BLaER1 (cell line): ENCODE measurements around the gene DCXR.
A peak's percentile ranks its signal among the peaks of the same experiment; 100 is the strongest.

ENCODE experiments used
- H3K27ac ChIP-seq: shearing (Covaris generic); formaldehyde crosslinking; 2 replicates; pipeline ENCODE4 v1.8.1; 2022
- H3K27me3 ChIP-seq: shearing (Covaris generic); formaldehyde crosslinking; 2 replicates; pipeline ENCODE4 v1.8.1; 2022
- H3K36me3 ChIP-seq: shearing (Covaris generic); formaldehyde crosslinking; 2 replicates; pipeline ENCODE4 v1.8.1; 2022
- H3K4me1 ChIP-seq: shearing (Covaris generic); formaldehyde crosslinking; 2 replicates; pipeline ENCODE4 v1.8.1; 2022
- H3K4me2 ChIP-seq: shearing (Covaris generic); formaldehyde crosslinking; 2 replicates; pipeline ENCODE4 v1.8.1; 2022
- H3K4me3 ChIP-seq: shearing (Covaris generic); formaldehyde crosslinking; 2 replicates; pipeline ENCODE4 v1.8.1; 2022
- H3K9ac ChIP-seq: shearing (Covaris generic); formaldehyde crosslinking; 2 replicates; pipeline ENCODE4 v1.8.1; 2022
- H3K9me3 ChIP-seq: shearing (Covaris generic); formaldehyde crosslinking; 2 replicates; pipeline ENCODE4 v1.8.1; 2022
- H4K20me1 ChIP-seq: shearing (Covaris generic); formaldehyde crosslinking; 2 replicates; pipeline ENCODE4 v1.8.1; 2022
- Cebpa-rat ChIP-seq: shearing (Covaris generic); IDR thresholded peaks from 2 replicates; pipeline ENCODE4 v1.8.1; 2022

DCXR gene

GRCh38 chr17:81999976-82000802 lies 37.3 kb downstream of the DCXR start:
- H3K27ac ChIP-seq, result peak overlapping the region; percentile 32; the same call in 1 of the 2 replicates
- peaks cover 13% of the 10 kb centered on the region; the same call in 1 of the 2 replicates for H3K27me3 ChIP-seq
- peaks cover 75% of the 10 kb centered on the region for H4K20me1 ChIP-seq
- peaks cover 72% of the 10 kb centered on the region for H3K4me1 ChIP-seq
- no peak for TF ChIP-seq Cebpa-rat
- H3K9ac ChIP-seq, result 0 out of 2 replicates have a peak overlapping the region, but pooled peaks have one; percentile 1
- peak overlapping the region; percentile 95 for H3K4me2 ChIP-seq
- H3K4me3 ChIP-seq, result peak overlapping the region; percentile 53; the same call in 1 of the 2 replicates
- no peaks in the 10 kb centered on the region for H3K9me3 ChIP-seq
- H3K36me3 ChIP-seq, result 0 out of 2 replicates have a peak, but pooled peaks cover 6% of the 10 kb centered on the region

GRCh38 chr17:81999587-81999975 lies 37.9 kb downstream of the DCXR start:
- H3K9ac ChIP-seq, result no peak overlapping the region
- H3K36me3 ChIP-seq, result 0 out of 2 replicates have a peak, but pooled peaks cover 6% of the 10 kb centered on the region
- no peak overlapping the region for H3K27ac ChIP-seq
- peaks cover 66% of the 10 kb centered on the region for H3K4me1 ChIP-seq
- H3K27me3 ChIP-seq, result peaks cover 12% of the 10 kb centered on the region; the same call in 1 of the 2 replicates
- no peaks in the 10 kb centered on the region for H3K9me3 ChIP-seq
- no peak overlapping the region for H3K4me3 ChIP-seq
- TF ChIP-seq Cebpa-rat, result no peak
- peak overlapping the region; percentile 95 for H3K4me2 ChIP-seq
- H4K20me1 ChIP-seq, result peaks cover 74% of the 10 kb centered on the region

- Histone ChIP-seq H3K4me3 (no peak overlapping the region), H3K9ac (0 out of 2 replicates have a peak overlapping the region, but pooled peaks have one; percentile 24), H3K27ac (no peak overlapping the region), H3K4me2 (peak overlapping the region; percentile 95), H3K27me3 (peaks cover 14% of the 10 kb centered on the region; the same call in 1 of the 2 replicates), H3K9me3 (no peaks in the 10 kb centered on the region), H3K4me1 (peaks cover 64% of the 10 kb centered on the region), H3K36me3 (0 out of 2 replicates have a peak, but pooled peaks cover 6% of the 10 kb centered on the region), H4K20me1 (peaks cover 74% of the 10 kb centered on the region)
- TF ChIP-seq Cebpa-rat, result no peak
Measured at GRCh38 chr17:81998691-81999438, 38.6 kb downstream of the DCXR start.

DNA sequence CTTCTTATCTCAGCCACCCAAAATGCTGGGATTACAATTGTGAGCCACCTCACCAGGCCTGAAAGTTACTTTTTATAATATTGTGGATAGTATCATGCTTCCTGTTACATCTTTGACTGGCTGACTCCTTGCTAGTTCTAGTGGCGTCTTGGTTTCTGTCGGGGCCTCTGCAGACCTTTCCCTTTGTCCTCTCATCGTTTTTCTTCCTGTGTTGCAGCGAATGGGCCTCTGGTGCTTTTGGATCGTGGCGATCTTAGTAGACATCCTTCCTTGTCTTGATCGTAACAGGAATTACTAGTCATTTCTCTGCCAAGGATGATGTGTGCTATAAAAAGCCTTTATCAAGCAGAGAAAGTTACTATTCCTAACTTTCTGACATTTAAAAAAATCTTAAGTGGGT lies 39.3 kb downstream of the DCXR start:
- H3K4me1 ChIP-seq, result peaks cover 64% of the 10 kb centered on the region

DNA sequence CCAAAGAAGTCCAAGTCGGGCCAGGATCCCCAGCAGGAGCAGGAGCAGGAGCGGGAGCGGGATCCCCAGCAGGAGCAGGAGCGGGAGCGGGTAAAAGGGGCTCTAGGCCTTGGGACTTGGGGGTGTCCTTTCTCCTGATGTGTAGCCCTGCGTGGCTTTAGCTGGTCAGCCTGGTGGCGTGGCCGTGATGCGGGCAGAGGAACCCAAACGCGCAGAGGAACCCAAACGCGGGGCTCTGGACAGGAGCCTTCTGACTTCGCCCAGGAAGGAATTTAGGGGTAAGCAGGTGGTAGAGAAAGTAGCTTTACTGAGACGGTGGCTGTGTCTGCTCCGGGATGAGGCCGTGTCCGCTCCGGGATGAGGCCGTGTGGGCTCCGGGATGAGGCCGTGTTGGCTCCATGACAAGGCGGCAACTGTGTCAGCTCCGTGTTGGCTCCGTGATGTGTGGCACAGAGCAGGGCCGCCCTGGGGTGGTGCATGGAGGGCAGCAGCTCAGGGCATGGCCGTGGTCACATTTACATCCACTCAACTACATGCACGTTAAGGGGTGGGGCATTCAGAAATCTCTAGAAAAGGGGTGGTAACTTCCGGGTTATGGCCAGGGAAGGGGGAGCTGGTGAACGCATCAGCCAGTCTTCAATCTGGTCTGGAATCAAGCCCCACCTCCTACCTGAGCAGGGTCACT lies 40.6 kb downstream of the DCXR start:
- Histone ChIP-seq H4K20me1 (peaks cover 77% of the 10 kb centered on the region), H3K9ac (no peak overlapping the region), H3K4me3 (no peak overlapping the region), H3K36me3 (0 out of 2 replicates have a peak, but pooled peaks cover 6% of the 10 kb centered on the region), H3K9me3 (no peaks in the 10 kb centered on the region), H3K27me3 (peaks cover 17% of the 10 kb centered on the region; the same call in 1 of the 2 replicates), H3K4me1 (peaks cover 63% of the 10 kb centered on the region), H3K27ac (no peak overlapping the region), H3K4me2 (no peak overlapping the region)
- TF ChIP-seq Cebpa-rat, result no peak

More for the DNA sequence above, 39.3 kb downstream of the DCXR start:
- no peak overlapping the region for H3K9ac ChIP-seq
- H3K36me3 ChIP-seq, result 0 out of 2 replicates have a peak, but pooled peaks cover 6% of the 10 kb centered on the region
- no peak for TF ChIP-seq Cebpa-rat
- no peaks in the 10 kb centered on the region for H3K9me3 ChIP-seq
- H3K4me2 ChIP-seq, result peak overlapping the region; percentile 95
- H3K27me3 ChIP-seq, result peaks cover 17% of the 10 kb centered on the region; the same call in 1 of the 2 replicates
- H3K27ac ChIP-seq, result no peak overlapping the region
- H3K4me3 ChIP-seq, result no peak overlapping the region
- peaks cover 75% of the 10 kb centered on the region for H4K20me1 ChIP-seq

- Histone ChIP-seq H3K9ac (no peak overlapping the region), H3K27me3 (peaks cover 17% of the 10 kb centered on the region; the same call in 1 of the 2 replicates), H3K4me1 (peaks cover 63% of the 10 kb centered on the region), H4K20me1 (peaks cover 77% of the 10 kb centered on the region), H3K4me3 (no peak overlapping the region), H3K27ac (no peak overlapping the region), H3K9me3 (no peaks in the 10 kb centered on the region), H3K4me2 (no peak overlapping the region), H3K36me3 (peaks cover 6% of the 10 kb centered on the region; the same call in 1 of the 2 replicates)
- TF ChIP-seq Cebpa-rat, result no peak
Measured at GRCh38 chr17:81996232-81996756, 41.2 kb downstream of the DCXR start.

- Histone ChIP-seq H3K9ac (no peak overlapping the region), H3K4me1 (peaks cover 58% of the 10 kb centered on the region), H3K4me2 (no peak overlapping the region), H4K20me1 (peaks cover 77% of the 10 kb centered on the region), H3K4me3 (no peak overlapping the region), H3K36me3 (peaks cover 13% of the 10 kb centered on the region; the same call in 1 of the 2 replicates), H3K9me3 (peaks cover 5% of the 10 kb centered on the region; the same call in 1 of the 2 replicates), H3K27ac (no peak overlapping the region), H3K27me3 (peaks cover 11% of the 10 kb centered on the region; the same call in 1 of the 2 replicates)
- TF ChIP-seq Cebpa-rat, result no peak
Measured at GRCh38 chr17:81995463-81996231, 41.9 kb downstream of the DCXR start.

- no peak overlapping the region for H3K9ac ChIP-seq
- H3K4me2 ChIP-seq, result no peak overlapping the region; the same call in 1 of the 2 replicates
- peaks cover 77% of the 10 kb centered on the region for H4K20me1 ChIP-seq
- H3K27me3 ChIP-seq, result 0 out of 2 replicates have a peak, but pooled peaks cover 8% of the 10 kb centered on the region
- no peak overlapping the region for H3K4me3 ChIP-seq
- peaks cover 49% of the 10 kb centered on the region for H3K4me1 ChIP-seq
- H3K36me3 ChIP-seq, result peaks cover 17% of the 10 kb centered on the region; the same call in 1 of the 2 replicates
- peaks cover 8% of the 10 kb centered on the region; the same call in 1 of the 2 replicates for H3K9me3 ChIP-seq
- no peak overlapping the region for H3K27ac ChIP-seq
- TF ChIP-seq Cebpa-rat, result no peak
Measured at GRCh38 chr17:81994593-81995462, 42.7 kb downstream of the DCXR start.
